Neutrophil (primary cell): Measurements from ENCODE around the gene PKHD1.

Experiments
- H3K27ac ChIP-seq: fragments of 200-600 bp; sonication (generic); 2 replicates; pipeline ENCODE4 v1.5.1; 2016; ENCODE audit warnings: mild to moderate bottlenecking, moderate library complexity
- H3K27me3 ChIP-seq: fragments of 200-600 bp; sonication (generic); 2 replicates; pipeline ENCODE4 v1.6.0; 2016; ENCODE audit warnings: mild to moderate bottlenecking
- H3K36me3 ChIP-seq: fragments of 200-600 bp; sonication (generic); 2 replicates; pipeline ENCODE4 v1.5.1; 2017
- H3K4me1 ChIP-seq, 2 experiments: fragments of 200-600 bp in 1 of 2; sonication (generic) in 1 of 2; 1 replicate in 1 of 2; 2 replicates in 1 of 2; pipeline versions ENCODE4 v1.5.1 to v1.6.1; 2013 to 2016; ENCODE audit warnings: low read depth in 1 of 2, low read length in 1 of 2, mild to moderate bottlenecking in 1 of 2, moderate library complexity in 1 of 2; ENCODE audit not compliant: control insufficient read depth in 1 of 2, insufficient read depth in 1 of 2
- H3K4me3 ChIP-seq, 2 experiments: fragments of 200-600 bp in 1 of 2; sonication (generic) in 1 of 2; 1 replicate in 1 of 2; 2 replicates in 1 of 2; pipeline ENCODE4 v1.5.1; 2013 to 2016; ENCODE audit warnings: low read depth in 1 of 2, low read length in 1 of 2, mild to moderate bottlenecking in 1 of 2, moderate library complexity in 1 of 2
- H3K9me3 ChIP-seq: fragments of 200-600 bp; sonication (generic); 2 replicates; pipeline ENCODE4 v1.5.1; 2016
- TF ChIP-seq, protein P1 (sequence below): fragments of 200-600 bp; sonication (generic); IDR thresholded peaks from 2 replicates; pipeline ENCODE4 v1.5.1; 2016; ENCODE audit warnings: antibody characterized with exemption

PKHD1 gene

DNA sequence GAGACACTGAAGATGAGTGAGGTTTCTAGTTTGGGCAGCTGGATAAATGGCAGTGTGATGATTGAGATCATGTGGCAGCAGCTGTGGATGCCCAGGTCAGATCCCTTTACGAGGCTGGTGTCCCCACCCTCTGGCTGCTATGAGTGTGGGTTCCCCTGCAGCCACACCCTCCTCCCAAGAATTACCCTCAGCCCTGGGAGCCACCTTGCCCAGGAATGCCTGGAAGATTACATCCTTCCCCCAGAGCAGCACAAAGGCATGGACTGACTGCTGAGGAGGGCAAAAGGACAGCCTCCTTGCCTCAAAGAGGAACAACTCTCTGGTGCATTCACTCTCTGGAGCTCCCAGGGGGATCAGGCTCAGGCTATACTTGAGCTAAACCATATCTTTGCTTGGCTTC lies 15.0 kb upstream of the PKHD1 start:
- no peaks in the 10 kb centered on the region for H3K27me3 ChIP-seq
- H3K4me3 ChIP-seq = no peak overlapping the region
- TF ChIP-seq, protein P1, sequence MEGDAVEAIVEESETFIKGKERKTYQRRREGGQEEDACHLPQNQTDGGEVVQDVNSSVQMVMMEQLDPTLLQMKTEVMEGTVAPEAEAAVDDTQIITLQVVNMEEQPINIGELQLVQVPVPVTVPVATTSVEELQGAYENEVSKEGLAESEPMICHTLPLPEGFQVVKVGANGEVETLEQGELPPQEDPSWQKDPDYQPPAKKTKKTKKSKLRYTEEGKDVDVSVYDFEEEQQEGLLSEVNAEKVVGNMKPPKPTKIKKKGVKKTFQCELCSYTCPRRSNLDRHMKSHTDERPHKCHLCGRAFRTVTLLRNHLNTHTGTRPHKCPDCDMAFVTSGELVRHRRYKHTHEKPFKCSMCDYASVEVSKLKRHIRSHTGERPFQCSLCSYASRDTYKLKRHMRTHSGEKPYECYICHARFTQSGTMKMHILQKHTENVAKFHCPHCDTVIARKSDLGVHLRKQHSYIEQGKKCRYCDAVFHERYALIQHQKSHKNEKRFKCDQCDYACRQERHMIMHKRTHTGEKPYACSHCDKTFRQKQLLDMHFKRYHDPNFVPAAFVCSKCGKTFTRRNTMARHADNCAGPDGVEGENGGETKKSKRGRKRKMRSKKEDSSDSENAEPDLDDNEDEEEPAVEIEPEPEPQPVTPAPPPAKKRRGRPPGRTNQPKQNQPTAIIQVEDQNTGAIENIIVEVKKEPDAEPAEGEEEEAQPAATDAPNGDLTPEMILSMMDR = no peak

DNA sequence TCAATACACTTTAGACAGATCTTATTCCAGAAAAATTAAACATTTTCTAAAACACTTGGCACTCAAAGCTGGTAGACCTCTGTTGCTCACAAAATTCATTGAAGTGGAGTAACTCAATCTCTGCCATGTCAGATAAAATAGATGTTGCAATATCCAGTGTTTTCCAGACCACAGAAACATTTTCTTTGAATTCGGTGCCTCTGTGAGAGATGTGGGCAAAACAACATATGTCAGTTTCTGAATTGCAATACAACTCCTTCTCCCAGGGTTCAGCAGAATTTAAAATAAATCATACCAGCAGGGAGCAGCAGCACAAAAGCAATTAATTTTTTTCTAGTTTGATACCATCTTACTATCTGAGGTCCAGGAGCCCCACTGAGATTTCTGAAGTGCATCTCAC lies 11.3 kb upstream of the PKHD1 start:
- no peaks in the 10 kb centered on the region for H3K4me1 ChIP-seq
- no peaks in the 10 kb centered on the region for H3K27me3 ChIP-seq
- no peaks in the 10 kb centered on the region for H3K36me3 ChIP-seq
- H3K9me3 ChIP-seq = no peaks in the 10 kb centered on the region
- H3K27ac ChIP-seq = no peak overlapping the region
- TF ChIP-seq, protein P1 = no peak
- H3K4me3 ChIP-seq = no peak overlapping the region

More for the DNA sequence above, 15.0 kb upstream of the PKHD1 start:
- Histone ChIP-seq H3K36me3 (no peaks in the 10 kb centered on the region), H3K27ac (no peak overlapping the region), H3K9me3 (no peaks in the 10 kb centered on the region), H3K4me1 (no peaks in the 10 kb centered on the region)

DNA sequence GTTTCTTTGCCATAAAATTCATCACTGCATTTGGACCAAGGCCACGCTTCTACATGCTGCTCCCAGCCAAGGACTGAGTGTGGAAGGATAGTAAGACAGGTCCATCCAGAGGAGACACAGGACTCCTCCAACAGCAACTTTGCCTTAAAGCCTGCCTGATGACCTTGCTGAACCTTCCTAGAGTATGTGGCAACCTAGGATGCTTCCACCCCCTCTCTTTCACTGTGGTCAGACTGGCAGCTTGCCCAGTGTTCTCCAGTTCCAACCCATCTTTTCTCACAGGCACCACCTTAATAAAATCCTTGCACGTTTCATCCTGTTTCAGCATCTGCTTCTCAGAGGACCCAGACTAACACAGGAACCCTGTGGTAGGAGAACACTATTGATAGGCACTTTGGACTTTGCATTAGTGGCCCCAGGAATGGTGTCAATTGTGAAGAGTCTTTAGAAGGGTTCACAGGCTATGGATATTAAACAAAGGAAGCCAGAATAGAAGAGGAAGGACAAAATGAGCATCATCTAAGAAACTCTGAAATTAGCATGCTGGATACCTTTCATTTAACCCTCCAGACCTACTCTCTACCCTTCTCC lies 2.4 kb upstream of the PKHD1 start:
- TF ChIP-seq, protein P1 = no peak
- no peaks in the 10 kb centered on the region for H3K9me3 ChIP-seq
- H3K27me3 ChIP-seq = no peaks in the 10 kb centered on the region
- no peak overlapping the region for H3K27ac ChIP-seq
- H3K4me1 ChIP-seq = no peaks in the 10 kb centered on the region
- H3K4me3 ChIP-seq = no peak overlapping the region
- H3K36me3 ChIP-seq = no peaks in the 10 kb centered on the region

DNA sequence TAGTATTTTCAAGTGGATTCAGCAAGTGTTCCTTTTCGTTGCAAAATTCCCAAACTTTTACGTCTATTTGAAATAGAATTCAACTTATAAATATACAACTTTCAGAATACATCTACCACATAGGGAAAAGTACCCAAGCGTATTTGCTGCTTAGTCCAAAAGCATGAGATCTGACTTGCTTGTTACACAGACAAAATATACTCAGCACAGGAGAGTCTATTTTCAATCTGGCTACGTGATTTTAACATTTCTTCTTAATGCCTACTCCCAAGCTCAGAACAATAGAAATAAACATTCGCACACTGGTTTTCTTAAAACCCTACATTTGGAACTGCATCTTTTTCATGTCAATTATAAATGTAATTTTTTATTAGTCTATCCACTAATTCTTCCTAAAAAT lies 672 bp downstream of the PKHD1 start:
- Histone ChIP-seq H3K9me3 (no peaks in the 10 kb centered on the region), H3K27ac (no peak overlapping the region), H3K27me3 (no peaks in the 10 kb centered on the region), H3K4me1 (no peaks in the 10 kb centered on the region), H3K4me3 (no peak overlapping the region), H3K36me3 (no peaks in the 10 kb centered on the region)
- TF ChIP-seq, protein P1 = no peak

DNA sequence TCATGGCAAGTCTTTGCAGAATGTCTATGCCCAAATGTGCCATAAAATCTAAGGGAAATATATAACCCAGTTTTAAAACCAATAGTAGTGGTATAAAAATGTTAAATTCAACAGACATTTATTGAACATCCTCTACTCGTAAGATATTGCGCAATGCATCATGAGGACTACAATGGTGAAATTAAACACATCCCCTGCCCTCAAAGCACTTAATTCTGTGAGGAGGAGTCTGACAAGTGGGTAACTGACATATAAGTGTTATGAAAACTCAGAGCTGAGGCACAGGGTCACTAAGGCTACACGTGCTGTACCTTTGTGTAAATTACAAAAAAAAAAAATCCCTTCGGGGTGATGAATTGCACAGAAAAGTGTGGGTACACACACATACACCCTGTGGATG lies 6.2 kb downstream of the PKHD1 start:
- Histone ChIP-seq H3K4me3 (no peak overlapping the region), H3K36me3 (no peaks in the 10 kb centered on the region), H3K4me1 (no peaks in the 10 kb centered on the region), H3K27me3 (no peaks in the 10 kb centered on the region), H3K9me3 (no peaks in the 10 kb centered on the region), H3K27ac (no peak overlapping the region)
- TF ChIP-seq, protein P1 = no peak
